WI38 (cell line): ENCODE data around the gene EPN2.

Experiments
- H3K4me3 ChIP-seq: 2 replicates; pipeline ENCODE4 v1.5.1; 2011; ENCODE audit warnings: low read depth, mild to moderate bottlenecking, control low read depth, low read length
- TF ChIP-seq, protein P1 (sequence below): IDR thresholded peaks from 2 replicates; pipeline ENCODE4 v1.5.1; 2012; ENCODE audit warnings: low read depth, mild to moderate bottlenecking, control low read depth, low read length

Gene EPN2

DNA sequence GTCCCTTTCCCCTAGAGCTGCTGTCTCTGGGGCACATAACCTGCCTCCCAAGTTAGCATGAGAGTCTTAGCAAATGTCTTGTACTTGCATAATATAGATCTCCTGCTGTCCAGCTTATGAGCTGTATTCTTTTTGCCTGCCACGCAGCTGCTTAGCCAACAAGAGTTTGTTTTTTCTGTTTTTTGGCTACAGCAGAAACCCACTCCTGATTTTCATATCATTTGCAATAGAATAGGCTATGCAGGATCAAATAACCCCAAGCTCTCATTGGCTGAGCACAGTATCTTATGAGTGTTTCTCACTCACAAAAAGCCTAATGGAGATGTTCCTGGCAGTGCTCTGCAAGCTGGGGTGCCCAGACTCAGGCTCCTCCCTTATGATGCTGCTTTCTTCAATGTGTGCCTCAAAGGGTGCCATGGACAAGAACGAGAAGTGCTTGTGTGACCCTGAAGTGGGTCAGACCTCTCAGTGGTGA is 102.2 kb downstream of the EPN2 start:
- TF ChIP-seq, protein P1, sequence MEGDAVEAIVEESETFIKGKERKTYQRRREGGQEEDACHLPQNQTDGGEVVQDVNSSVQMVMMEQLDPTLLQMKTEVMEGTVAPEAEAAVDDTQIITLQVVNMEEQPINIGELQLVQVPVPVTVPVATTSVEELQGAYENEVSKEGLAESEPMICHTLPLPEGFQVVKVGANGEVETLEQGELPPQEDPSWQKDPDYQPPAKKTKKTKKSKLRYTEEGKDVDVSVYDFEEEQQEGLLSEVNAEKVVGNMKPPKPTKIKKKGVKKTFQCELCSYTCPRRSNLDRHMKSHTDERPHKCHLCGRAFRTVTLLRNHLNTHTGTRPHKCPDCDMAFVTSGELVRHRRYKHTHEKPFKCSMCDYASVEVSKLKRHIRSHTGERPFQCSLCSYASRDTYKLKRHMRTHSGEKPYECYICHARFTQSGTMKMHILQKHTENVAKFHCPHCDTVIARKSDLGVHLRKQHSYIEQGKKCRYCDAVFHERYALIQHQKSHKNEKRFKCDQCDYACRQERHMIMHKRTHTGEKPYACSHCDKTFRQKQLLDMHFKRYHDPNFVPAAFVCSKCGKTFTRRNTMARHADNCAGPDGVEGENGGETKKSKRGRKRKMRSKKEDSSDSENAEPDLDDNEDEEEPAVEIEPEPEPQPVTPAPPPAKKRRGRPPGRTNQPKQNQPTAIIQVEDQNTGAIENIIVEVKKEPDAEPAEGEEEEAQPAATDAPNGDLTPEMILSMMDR, result no peak

DNA sequence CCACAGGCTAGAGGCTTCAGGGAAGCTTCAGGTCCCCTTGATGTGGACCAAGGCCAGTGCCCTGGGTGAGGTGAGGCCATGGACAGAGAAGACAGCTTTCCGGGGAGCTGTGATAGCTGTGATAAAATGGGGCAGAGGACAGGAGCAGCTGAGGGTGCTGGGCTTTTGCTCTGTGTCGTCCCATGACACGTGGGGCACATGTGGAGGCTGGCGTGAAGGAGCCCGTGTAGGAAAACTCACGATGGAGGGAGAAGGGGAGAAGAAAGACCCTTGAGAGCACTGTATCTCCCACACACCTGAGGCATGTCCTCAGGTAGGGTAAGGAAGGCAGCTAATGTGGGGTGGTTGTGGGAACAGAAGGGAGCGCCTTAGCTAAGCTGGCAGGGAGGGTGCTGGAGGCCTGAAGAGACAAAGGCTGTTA is 104.1 kb downstream of the EPN2 start:
- H3K4me3 ChIP-seq, result no peak overlapping the region
- TF ChIP-seq, protein P1, result no peak

More for the DNA sequence above, 102.2 kb downstream of the EPN2 start:
- no peak overlapping the region for H3K4me3 ChIP-seq

DNA sequence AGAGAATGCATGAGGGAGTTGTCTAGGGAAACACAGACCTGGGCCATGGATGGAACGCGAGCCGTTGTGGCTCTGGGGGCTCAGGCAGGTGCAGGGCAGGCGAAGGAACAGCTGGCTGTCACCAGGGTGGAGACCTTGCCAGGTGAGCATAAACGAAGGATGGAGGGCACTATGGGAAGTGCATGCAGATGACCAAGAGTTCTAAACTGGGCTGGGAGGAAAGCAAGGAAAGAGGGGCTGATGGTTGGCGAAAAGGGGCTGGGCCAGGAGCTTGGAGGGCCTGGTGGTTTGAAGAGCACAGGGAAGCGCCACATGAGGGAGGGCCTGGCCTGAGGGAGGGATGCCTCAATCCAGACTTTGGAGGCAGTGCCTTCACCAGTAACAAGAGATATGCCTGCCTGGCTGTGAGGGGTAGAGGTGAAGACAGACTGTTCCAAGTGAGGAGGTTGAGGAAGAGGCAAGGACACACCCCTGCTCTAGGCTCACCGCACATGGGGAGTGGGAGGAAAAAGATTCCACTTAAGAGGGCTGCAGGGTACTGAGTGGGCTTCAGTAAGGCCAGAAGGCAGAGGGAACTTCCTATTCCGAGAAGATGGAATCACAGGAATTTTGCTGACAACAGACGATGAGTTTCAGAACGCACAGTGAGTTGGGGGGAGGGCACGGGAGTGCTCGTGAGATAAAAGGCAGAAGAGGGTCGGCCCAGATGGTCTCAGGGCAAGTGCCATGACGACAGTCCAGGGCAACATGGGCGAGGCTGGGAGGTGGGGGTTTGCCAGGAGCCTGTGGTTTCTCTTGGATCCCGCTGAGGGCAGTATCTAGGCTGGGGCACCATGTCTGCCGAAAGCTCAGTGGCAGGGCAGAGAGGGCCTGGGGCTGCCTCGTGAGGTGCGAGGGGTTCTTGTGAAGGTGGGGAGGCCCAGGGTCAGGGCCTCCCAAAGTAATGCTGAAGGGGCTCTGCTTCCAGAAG is 104.8 kb downstream of the EPN2 start:
- TF ChIP-seq, protein P1, result no peak
- no peak overlapping the region for H3K4me3 ChIP-seq

DNA sequence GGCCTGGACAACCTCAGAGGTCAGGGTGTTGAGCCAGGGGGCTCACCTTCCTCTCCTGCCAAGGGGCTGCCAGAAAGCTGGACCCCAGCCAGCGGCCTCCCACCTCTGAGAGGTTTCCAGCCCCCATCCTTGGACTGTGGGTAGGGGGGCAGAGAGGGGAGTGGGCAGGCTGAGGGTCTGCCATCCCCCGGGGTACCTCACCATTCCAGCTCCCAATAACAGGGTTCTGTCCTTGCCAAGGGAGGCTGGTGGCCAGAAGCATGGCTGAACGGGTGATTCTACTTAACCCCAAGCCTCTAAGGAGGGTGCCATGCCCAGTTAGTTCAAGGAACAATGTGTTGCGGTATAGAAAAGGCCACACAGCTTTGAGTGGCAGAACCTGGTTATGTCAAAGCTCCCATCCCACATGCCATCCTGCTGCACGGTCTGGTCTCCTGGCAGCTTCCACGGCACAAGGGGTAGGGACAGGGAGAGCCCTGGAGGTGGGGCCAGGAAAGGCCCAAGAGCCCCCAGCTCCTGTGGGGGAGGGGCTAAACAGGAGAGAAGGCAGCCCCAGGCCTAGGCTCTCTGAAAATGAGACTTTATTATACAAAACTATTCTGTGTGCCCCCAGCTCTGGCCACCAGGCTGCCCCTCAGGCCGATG is 105.6 kb downstream of the EPN2 start:
- TF ChIP-seq, protein P1, result no peak

DNA sequence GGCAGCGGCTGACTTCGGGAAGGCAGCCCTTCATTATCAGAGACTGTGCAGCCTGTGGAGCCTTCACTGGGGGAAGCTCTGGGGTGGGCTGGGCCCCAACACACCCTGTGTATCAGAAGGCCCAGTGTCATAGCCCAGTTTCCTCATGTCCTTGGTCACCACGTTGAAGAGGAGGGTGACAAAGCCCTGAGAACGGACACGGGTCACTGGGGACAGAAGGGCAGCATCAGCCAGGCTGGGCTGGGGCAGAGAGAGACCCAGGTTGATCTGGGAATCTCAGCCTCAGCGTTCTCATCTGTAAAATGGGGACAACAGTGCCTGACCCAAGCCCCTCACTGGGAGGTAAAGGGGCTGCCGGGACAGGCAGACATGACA is 106.1 kb downstream of the EPN2 start:
- TF ChIP-seq, protein P1, result no peak
- no peak overlapping the region for H3K4me3 ChIP-seq

More for the DNA sequence above, 105.6 kb downstream of the EPN2 start:
- H3K4me3 ChIP-seq, result no peak overlapping the region

DNA sequence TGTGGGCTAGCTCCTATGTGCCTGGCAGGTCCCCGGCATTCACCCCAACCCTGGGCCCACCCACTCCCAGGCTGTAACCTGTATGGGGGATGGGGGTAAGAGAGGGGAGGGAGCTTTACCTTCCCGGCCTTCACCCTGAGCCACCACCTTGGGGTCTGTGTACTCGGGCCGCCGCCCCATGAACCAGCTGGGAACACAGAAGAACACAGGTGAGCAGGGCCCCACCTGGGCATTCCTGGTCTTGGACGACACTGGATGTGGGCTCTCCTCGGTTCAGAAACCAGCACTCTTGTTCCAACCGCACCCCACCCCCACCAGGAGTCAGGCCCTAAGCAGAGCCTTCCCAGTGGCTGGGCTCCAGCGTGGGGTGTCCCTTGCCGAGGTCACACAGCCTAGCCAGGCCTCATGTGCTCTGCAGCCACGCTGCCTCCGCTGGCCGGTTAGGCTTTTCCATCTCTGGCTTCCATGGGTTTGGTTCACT is 106.5 kb downstream of the EPN2 start:
- no peak overlapping the region for H3K4me3 ChIP-seq
- TF ChIP-seq, protein P1, result no peak
